Mononuclear cell (primary cell): ENCODE measurements around the gene PLSCR4. TPM values are rescaled to one million over a fixed set of nuclear protein-coding genes. Genes with fewer than 3 reads are reported as not detected.

Experiments
- H3K27me3 ChIP-seq: 2 replicates; pipeline ENCODE4 v1.6.0; 2011; ENCODE audit warnings: low read length, control low read depth; ENCODE audit not compliant: insufficient read depth
- H3K4me1 ChIP-seq: 2 replicates; pipeline ENCODE4 v1.5.1; 2011; ENCODE audit warnings: mild to moderate bottlenecking, low read length, control low read depth; ENCODE audit not compliant: insufficient read depth
- H3K4me3 ChIP-seq: 2 replicates; pipeline ENCODE4 v1.5.1; 2011; ENCODE audit warnings: mild to moderate bottlenecking, low read length, moderate library complexity
- H3K9me3 ChIP-seq: 2 replicates; pipeline ENCODE4 v1.5.1; 2011; ENCODE audit warnings: low read depth, mild to moderate bottlenecking, control low read depth, low read length
- total RNA-seq: library from RNA; depleted of rRNA; stranded (reverse); fragments of >200 nt; gene quantifications from one replicate; pipeline ENCODE4 v1.2.3, GENCODE V29; 2012

PLSCR4 gene
- total RNA-seq, 1 donor: 0.10 TPM

GRCh38 chr3:146222204-146223046 is 28.5 kb downstream of the PLSCR4 start:
- no peak overlapping the region for H3K4me3 ChIP-seq
- no peaks in the 10 kb centered on the region for H3K27me3 ChIP-seq
- H3K4me1 ChIP-seq: no peaks in the 10 kb centered on the region
- no peaks in the 10 kb centered on the region for H3K9me3 ChIP-seq

GRCh38 chr3:146221276-146221675 is 29.6 kb downstream of the PLSCR4 start:
- Histone ChIP-seq H3K27me3 (no peaks in the 10 kb centered on the region), H3K9me3 (no peaks in the 10 kb centered on the region), H3K4me1 (no peaks in the 10 kb centered on the region), H3K4me3 (no peak overlapping the region)

- Histone ChIP-seq H3K9me3 (no peaks in the 10 kb centered on the region), H3K4me1 (no peaks in the 10 kb centered on the region), H3K4me3 (no peak overlapping the region), H3K27me3 (no peaks in the 10 kb centered on the region)
Observed at GRCh38 chr3:146218880-146219866, 31.7 kb downstream of the PLSCR4 start.

GRCh38 chr3:146217324-146217723 is 33.6 kb downstream of the PLSCR4 start:
- H3K4me3 ChIP-seq: no peak overlapping the region
- H3K4me1 ChIP-seq: no peaks in the 10 kb centered on the region
- H3K9me3 ChIP-seq: no peaks in the 10 kb centered on the region
- no peaks in the 10 kb centered on the region for H3K27me3 ChIP-seq

- Histone ChIP-seq H3K4me3 (no peak overlapping the region), H3K9me3 (no peaks in the 10 kb centered on the region), H3K27me3 (no peaks in the 10 kb centered on the region), H3K4me1 (no peaks in the 10 kb centered on the region)
Observed at GRCh38 chr3:146214493-146214892, 36.4 kb downstream of the PLSCR4 start.

- no peaks in the 10 kb centered on the region for H3K27me3 ChIP-seq
- no peaks in the 10 kb centered on the region for H3K4me1 ChIP-seq
- no peak overlapping the region for H3K4me3 ChIP-seq
- H3K9me3 ChIP-seq: no peaks in the 10 kb centered on the region
Observed at GRCh38 chr3:146209371-146209770, 41.5 kb downstream of the PLSCR4 start.

- H3K4me1 ChIP-seq: no peaks in the 10 kb centered on the region
- H3K9me3 ChIP-seq: no peaks in the 10 kb centered on the region
- no peak overlapping the region for H3K4me3 ChIP-seq
- H3K27me3 ChIP-seq: no peaks in the 10 kb centered on the region
Observed at GRCh38 chr3:146203776-146204175, 47.1 kb downstream of the PLSCR4 start.

GRCh38 chr3:146200461-146201220 is 50.3 kb downstream of the PLSCR4 start:
- H3K9me3 ChIP-seq: no peaks in the 10 kb centered on the region
- H3K27me3 ChIP-seq: no peaks in the 10 kb centered on the region
- H3K4me1 ChIP-seq: no peaks in the 10 kb centered on the region
- H3K4me3 ChIP-seq: no peak overlapping the region

- no peak overlapping the region for H3K4me3 ChIP-seq
- H3K9me3 ChIP-seq: no peaks in the 10 kb centered on the region
- no peaks in the 10 kb centered on the region for H3K4me1 ChIP-seq
- H3K27me3 ChIP-seq: no peaks in the 10 kb centered on the region
Observed at GRCh38 chr3:146199762-146200161, 51.1 kb downstream of the PLSCR4 start.

GRCh38 chr3:146196789-146197188 is 54.1 kb downstream of the PLSCR4 start:
- Histone ChIP-seq H3K27me3 (no peaks in the 10 kb centered on the region), H3K4me1 (no peaks in the 10 kb centered on the region), H3K9me3 (no peaks in the 10 kb centered on the region), H3K4me3 (no peak overlapping the region)

GRCh38 chr3:146195605-146196004 is 55.3 kb downstream of the PLSCR4 start:
- Histone ChIP-seq H3K4me3 (no peak overlapping the region), H3K9me3 (no peaks in the 10 kb centered on the region), H3K4me1 (no peaks in the 10 kb centered on the region), H3K27me3 (no peaks in the 10 kb centered on the region)

GRCh38 chr3:146195030-146195429 is 55.9 kb downstream of the PLSCR4 start:
- Histone ChIP-seq H3K27me3 (no peaks in the 10 kb centered on the region), H3K4me1 (no peaks in the 10 kb centered on the region), H3K9me3 (no peaks in the 10 kb centered on the region), H3K4me3 (no peak overlapping the region)

GRCh38 chr3:146191051-146191450 is 59.9 kb downstream of the PLSCR4 start:
- H3K9me3 ChIP-seq: no peaks in the 10 kb centered on the region
- no peaks in the 10 kb centered on the region for H3K4me1 ChIP-seq
- no peaks in the 10 kb centered on the region for H3K27me3 ChIP-seq
- H3K4me3 ChIP-seq: no peak overlapping the region

- no peak overlapping the region for H3K4me3 ChIP-seq
- H3K27me3 ChIP-seq: no peaks in the 10 kb centered on the region
- no peaks in the 10 kb centered on the region for H3K4me1 ChIP-seq
- H3K9me3 ChIP-seq: no peaks in the 10 kb centered on the region
Observed at GRCh38 chr3:146189519-146190173, 61.3 kb downstream of the PLSCR4 start.
